T-helper 2 cell (primary cell): ENCODE data around the gene CYB5B.

Experiments
- DNase-seq, 5 experiments: peaks; one replicate each; pipeline versions ENCODE4 v3.0.0 to v3.0.0-alpha.2; 2012 to 2022

Gene CYB5B

GRCh38 chr16:69490707-69491324 is 66.4 kb downstream of the CYB5B start:
- no peak for DNase-seq

- DNase-seq: peak in 3 of 5 experiments; percentile 8 to 39 (median 12)
These were observed 70.6 kb downstream of the CYB5B start for GRCh38 chr16:69494991-69495392.

- no peak for DNase-seq
These were observed 71.4 kb downstream of the CYB5B start for GRCh38 chr16:69495821-69496220.

- DNase-seq: no peak
These were observed 72.0 kb downstream of the CYB5B start for GRCh38 chr16:69496376-69496775.

GRCh38 chr16:69496896-69497295 is 72.5 kb downstream of the CYB5B start:
- DNase-seq: no peak

GRCh38 chr16:69497876-69498596 is 73.6 kb downstream of the CYB5B start:
- no peak for DNase-seq

GRCh38 chr16:69498926-69499325 is 74.5 kb downstream of the CYB5B start:
- no peak for DNase-seq

- no peak for DNase-seq
These were observed 75.3 kb downstream of the CYB5B start for GRCh38 chr16:69499541-69500230.

- DNase-seq: no peak
These were observed 76.1 kb downstream of the CYB5B start for GRCh38 chr16:69500496-69500895.

- DNase-seq: no peak
These were observed 77.7 kb downstream of the CYB5B start for GRCh38 chr16:69501956-69502745.

- no peak for DNase-seq
These were observed 78.8 kb downstream of the CYB5B start for GRCh38 chr16:69503244-69503643.

GRCh38 chr16:69508033-69508755 is 83.8 kb downstream of the CYB5B start:
- DNase-seq: no peak

- DNase-seq: no peak
These were observed 84.7 kb downstream of the CYB5B start for GRCh38 chr16:69509125-69509524.

GRCh38 chr16:69511651-69512050 is 87.2 kb downstream of the CYB5B start:
- DNase-seq: no peak

- DNase-seq: no peak
These were observed 89.0 kb downstream of the CYB5B start for GRCh38 chr16:69513180-69513966.

GRCh38 chr16:69514356-69514755 is 89.9 kb downstream of the CYB5B start:
- no peak for DNase-seq
